Urothelium cell line (cell line): ENCODE measurements around the gene YTHDF1.

ENCODE experiments used
- DNase-seq: peaks from one replicate; pipeline ENCODE4 v3.0.0; 2011; ENCODE audit warnings: low spot score, mixed read lengths
- FAIRE-seq: peaks from 2 replicates; lab custom pipeline; 2011; peaks lifted over from hg19 to GRCh38; lab: Jason Lieb, UNC

The YTHDF1 gene

GRCh38 chr20:63175038-63175895 lies 40.7 kb downstream of the YTHDF1 start:
- FAIRE-seq, result no peak
- DNase-seq, result no peak

- DNase-seq, result no peak
- FAIRE-seq, result no peak
These were observed 41.5 kb downstream of the YTHDF1 start for GRCh38 chr20:63174309-63175037.

- DNase-seq (no peak), FAIRE-seq (no peak)
These were observed 42.3 kb downstream of the YTHDF1 start for GRCh38 chr20:63173552-63174191.

- DNase-seq, result no peak
- FAIRE-seq, result no peak
These were observed 43.2 kb downstream of the YTHDF1 start for GRCh38 chr20:63172726-63173125.

GRCh38 chr20:63171991-63172390 lies 43.9 kb downstream of the YTHDF1 start:
- FAIRE-seq, result no peak
- no peak for DNase-seq

GRCh38 chr20:63169681-63170080 lies 46.2 kb downstream of the YTHDF1 start:
- DNase-seq, result no peak
- FAIRE-seq, result no peak

GRCh38 chr20:63168861-63169260 lies 47.1 kb downstream of the YTHDF1 start:
- DNase-seq (no peak), FAIRE-seq (no peak)

- DNase-seq (no peak), FAIRE-seq (no peak)
These were observed 47.9 kb downstream of the YTHDF1 start for GRCh38 chr20:63167918-63168520.

- FAIRE-seq, result peak; percentile 98
- peak; percentile 81 for DNase-seq
These were observed 48.7 kb downstream of the YTHDF1 start for GRCh38 chr20:63167026-63167917.

GRCh38 chr20:63166193-63167020 lies 49.5 kb downstream of the YTHDF1 start:
- FAIRE-seq (no peak), DNase-seq (no peak)

- FAIRE-seq, result no peak
These were observed 50.4 kb downstream of the YTHDF1 start for GRCh38 chr20:63165356-63166192.

GRCh38 chr20:63164484-63165355 lies 51.2 kb downstream of the YTHDF1 start:
- DNase-seq, result no peak
- FAIRE-seq, result no peak

More at GRCh38 chr20:63165356-63166192, 50.4 kb downstream of the YTHDF1 start:
- no peak for DNase-seq

GRCh38 chr20:63163596-63164483 lies 52.1 kb downstream of the YTHDF1 start:
- DNase-seq (no peak), FAIRE-seq (peak; percentile 32)

- FAIRE-seq, result no peak
- DNase-seq, result no peak
These were observed 52.8 kb downstream of the YTHDF1 start for GRCh38 chr20:63163171-63163570.

- DNase-seq (no peak), FAIRE-seq (no peak)
These were observed 53.6 kb downstream of the YTHDF1 start for GRCh38 chr20:63162206-63162795.

GRCh38 chr20:63161176-63161651 lies 54.7 kb downstream of the YTHDF1 start:
- DNase-seq (no peak), FAIRE-seq (no peak)
